HG02623 (cell line): ENCODE measurements around the gene GLYATL3.

Experiments used
- ATAC-seq: cut with Tn5 transposase; IDR thresholded peaks from one replicate; pipeline ENCODE4 v1.9.1; 2021; ENCODE audit warnings: moderate library complexity; ENCODE audit not compliant: unreplicated experiment

GLYATL3 gene

DNA sequence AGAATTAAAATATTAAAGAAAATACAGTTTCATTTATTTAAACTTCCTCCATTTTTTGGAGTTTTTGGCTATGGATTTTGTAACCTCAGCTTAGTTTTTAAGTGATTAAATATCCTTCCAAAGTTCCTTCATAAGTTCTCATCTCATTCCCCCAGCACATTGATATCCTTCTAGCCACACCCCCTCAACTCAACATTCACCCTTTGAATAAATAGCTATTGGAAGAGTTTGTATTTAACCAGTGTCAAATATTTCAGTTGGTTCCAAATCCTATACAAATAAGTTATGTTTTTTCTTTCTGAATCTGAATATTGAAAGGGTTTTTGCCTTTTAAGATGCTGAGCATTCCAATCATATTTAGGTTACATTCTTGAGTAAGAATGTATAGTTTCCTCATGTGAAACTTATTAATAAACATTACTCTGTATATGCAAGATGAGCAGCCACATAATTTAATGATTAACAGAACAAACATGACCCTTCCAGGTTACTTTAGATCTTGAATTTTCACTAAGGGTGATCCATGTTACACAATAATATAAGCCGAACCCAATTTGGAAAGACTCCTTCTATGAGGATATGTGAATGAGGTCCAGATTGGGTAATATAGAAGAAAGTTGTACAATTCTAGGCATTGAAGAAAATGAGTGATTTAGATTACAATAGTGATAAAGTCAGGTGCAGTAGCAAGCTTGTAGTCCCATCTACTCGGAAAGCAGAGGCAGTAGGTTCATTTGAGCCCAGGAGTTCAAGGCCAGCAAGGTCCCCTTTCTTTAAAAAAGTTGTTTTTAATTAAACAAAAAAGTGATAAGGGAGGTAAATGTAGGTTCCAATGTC is 13.6 kb downstream of the GLYATL3 start:
- ATAC-seq = no peak

DNA sequence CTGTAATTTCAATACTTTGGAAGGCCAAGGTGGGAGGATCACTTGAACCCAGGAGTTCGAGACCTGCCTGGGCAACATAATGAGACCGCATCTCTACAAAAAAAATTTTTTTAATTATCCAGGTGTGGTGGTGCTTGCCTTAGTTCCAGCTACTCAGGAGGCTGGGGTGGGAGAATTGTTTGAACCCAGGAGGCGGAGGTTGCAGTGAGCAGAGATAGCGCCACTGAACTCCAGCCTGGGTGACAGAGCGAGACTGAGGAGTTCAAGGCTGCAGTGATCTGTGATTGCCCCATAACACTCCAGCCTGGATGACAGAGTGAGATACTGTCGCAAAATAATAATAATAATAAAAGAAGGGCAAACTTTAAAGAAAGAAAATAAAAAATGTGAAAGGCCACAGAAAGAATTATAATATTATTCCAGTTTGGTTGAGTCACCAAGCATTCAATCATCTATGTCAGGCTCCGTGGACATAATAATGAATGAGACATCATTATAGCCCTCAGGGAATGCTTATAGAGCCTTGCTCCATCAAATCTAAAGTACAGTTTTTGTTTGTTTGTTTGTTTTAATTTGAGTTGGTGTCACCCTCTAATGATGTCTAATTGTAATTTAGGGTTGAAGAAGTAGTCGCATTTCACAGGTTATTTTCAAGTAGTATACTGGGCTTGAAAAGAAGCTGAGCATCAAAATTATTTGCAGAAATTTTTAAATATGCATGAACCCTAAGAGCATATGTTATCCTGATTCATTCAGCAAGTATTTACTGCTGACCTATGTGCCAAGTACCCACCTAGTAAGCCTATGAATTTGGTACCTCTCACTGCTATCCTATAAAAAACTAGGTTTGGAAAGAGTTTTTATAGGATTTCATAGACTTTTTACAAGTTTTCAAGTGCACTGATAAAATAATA is 15.1 kb downstream of the GLYATL3 start:
- ATAC-seq = no peak

DNA sequence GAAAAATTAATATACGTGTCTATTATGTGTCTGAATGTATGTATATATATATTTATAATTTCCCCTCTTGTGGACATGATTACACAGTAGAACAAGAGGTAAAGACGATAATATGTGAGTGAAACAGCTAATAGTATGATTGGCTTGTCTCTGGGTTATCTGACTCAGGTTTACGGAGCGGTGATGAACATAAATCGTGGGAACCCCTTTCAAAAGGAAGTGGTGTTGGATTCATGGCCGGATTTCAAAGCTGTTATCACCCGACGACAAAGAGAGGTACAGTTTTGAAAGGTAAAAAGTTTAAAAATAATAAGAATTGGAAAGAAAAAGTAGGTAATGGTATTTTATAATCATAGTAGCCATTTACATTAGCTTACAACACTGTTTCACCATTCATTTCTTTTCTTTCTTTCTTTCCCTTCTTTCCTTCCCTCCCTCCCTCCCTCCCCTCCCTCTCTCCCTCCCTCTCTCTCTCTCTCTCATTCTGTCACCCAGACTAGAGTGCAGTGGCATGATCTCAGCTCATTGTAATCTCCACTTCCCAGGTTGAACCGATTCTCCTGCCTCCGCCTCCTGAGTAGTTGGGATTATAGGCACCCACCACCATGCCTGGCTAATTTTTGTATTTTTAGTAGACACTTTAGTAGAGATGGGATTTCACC is 15.9 kb downstream of the GLYATL3 start:
- no peak for ATAC-seq

DNA sequence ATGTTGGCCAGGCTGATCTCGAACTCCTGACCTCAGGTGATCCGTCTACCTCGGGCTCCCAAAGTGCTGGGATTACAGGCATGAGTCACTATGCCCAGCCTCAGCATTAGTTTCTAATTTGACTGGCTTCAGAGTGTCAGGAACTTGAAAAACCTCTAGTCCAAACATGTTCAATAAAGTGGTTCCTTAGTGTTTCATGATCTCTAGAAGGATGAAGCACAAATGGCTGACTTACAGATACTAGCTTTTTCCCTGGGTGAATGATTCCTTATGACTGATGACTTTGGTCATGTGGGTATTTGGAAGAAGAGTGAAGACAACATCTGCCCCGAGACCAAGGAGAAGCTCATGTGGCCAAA is 16.4 kb downstream of the GLYATL3 start:
- no peak for ATAC-seq

DNA sequence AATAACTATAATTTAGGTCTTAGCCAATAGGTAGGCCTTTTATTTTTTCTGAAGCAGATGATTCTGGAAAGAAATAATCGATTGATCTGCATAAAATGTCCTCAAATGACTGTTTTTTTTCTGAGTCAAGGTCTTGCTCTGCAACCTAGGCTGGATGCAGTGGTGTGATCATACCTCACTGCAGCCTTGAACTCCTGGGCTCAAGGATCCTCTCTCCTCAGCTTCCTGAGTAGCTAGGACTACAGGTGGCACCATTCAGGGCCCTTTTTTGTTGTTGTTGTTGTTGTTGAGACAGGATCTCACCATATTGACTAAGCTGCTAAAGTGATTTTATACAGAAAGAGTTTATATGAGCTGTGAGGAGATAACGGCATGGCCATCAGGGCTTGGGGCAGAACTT is 18.2 kb downstream of the GLYATL3 start:
- ATAC-seq = no peak

DNA sequence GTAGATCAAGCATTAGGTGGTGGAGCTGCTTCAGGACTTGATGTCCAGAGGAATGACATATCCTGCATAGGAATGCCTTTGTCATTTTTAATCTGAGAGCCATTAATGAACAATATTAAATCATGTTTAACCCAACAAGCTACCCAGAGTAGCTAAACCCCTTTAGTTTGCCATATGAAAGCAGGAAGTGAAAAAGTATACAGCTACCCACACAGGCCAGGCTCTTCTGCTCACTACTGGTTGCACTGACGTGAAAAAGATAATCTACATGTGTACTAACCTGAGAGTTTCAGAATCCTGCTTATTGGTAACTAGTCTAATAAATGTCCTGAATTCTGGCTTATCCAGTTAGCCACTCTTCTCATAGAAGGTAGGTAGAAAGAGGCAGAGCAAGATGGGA is 19.9 kb downstream of the GLYATL3 start:
- peak; percentile 88 for ATAC-seq

DNA sequence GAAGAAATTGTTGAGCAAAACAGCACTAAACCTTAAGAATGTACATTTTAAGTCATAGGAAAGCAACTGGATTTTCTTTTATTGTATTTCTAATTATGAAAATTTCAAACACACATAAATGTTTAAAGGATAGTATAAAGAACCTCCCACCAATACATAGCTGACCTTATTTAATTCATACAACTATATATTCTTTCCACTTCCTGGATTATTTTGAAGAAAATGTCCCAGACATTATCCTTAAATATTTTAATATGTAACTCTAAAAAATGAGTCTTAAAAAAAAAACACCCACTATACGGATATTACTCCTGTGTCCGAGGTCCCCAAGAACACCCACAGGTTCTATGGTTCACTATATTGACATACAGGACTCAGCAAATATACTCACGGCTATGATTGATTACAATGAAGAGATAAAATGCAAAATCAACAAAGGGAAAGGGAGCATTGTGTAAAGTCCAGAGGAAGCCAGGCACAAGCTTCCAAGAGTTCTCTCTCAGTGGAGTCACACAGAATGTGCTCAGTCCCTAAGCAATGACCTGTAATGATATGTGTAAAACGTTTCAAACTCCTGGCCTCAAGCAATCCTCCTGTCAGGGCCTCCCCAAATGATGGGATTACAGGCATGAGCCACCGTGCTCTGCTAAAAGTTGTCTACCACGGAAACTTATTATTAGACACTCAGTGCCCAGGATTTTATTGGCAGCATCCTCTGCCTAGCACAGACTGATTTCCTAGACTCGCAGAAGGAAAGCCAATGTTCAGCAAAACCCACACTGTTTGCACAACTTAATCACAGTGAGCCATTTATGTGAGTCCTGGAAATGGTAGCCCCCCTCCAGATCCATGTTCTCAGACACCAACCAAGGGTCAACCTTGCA is 23.2 kb downstream of the GLYATL3 start:
- ATAC-seq = no peak

DNA sequence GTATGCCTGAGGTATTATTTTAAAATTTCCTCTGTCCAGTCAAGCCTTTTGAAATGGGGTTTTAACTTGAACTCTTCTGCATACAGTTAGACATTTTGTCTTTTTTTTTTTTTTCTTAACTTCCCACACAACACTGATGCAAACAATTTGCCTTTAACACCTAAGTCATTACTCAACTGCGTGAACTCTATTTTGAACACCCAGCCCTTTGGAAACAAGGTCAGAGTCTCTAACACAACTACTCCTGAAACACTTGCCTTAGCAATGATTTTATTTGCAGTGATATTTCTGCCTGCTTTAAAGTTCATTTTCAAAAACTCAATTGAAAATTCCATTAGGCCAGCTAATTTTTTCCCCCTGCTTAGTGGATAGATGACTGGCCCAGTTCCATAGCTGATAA is 24.2 kb downstream of the GLYATL3 start:
- ATAC-seq = no peak

DNA sequence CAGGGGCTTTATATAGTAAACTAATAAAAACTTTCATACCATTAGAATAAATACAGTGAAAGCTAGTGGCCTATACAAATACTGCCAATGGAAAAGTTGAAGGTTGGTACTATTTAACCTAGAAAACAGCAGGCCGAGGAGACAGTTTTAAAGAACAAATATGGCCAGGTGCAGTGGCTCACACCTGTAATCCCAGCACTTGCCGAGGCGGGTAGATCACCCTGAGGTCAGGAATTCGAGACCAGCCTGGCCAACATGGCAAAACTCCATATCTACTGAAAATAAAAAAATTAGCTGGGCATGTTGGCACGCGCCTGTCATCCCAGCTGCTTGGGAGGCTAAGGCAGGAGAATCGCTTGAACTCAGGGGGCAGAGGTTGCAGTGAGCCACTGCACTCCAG is 24.8 kb downstream of the GLYATL3 start:
- no peak for ATAC-seq

DNA sequence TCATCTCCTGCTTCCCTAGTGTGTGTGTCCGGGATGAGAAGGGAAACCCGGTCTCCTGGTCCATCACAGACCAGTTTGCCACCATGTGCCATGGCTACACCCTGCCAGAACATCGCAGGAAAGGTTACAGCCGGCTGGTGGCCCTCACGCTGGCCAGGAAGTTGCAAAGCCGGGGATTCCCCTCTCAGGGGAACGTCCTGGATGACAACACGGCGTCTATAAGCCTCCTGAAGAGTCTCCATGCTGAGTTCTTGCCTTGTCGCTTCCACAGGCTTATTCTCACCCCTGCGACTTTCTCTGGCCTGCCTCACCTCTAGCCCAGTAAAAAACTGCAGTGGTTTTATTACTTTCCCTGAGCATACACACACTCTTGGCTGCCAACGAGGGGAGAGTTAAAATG is 26.9 kb downstream of the GLYATL3 start:
- no peak for ATAC-seq

DNA sequence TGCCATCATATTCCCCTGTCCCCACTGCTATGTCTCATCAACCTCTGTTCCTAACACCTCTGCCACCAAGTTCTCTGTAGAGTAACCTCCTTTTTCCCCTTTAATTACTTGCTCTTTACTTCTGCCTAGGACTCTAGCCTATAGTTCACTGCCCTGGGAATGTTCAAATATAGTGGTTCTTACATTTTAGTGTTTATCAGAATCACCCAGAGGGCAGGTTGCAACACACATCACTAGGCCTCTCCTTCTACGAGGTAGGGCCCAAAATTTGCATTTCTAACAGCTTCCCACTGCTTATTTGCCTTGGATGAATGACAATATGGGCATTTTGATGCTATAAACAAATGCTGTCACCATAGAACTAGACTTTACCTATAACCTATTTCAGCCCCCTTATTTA is 27.6 kb downstream of the GLYATL3 start:
- no peak for ATAC-seq

DNA sequence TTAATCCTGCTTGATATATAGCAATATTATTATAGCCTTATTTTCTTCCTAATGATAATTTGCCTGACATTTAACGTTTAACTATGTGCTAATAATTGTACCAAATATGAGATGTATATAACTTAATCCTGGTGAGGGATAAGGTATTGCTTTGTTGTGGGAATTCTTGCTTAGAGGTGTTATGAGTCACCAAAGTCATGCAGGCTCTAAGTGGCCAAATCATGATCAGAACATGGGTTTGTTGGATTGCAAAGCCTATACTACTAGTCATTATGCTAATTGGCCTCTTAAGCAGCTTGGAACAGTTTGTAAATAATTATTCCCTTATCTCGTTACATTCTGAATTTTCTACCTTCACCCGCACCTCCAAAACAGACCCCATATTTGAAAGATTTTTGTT is 28.8 kb downstream of the GLYATL3 start:
- no peak for ATAC-seq

DNA sequence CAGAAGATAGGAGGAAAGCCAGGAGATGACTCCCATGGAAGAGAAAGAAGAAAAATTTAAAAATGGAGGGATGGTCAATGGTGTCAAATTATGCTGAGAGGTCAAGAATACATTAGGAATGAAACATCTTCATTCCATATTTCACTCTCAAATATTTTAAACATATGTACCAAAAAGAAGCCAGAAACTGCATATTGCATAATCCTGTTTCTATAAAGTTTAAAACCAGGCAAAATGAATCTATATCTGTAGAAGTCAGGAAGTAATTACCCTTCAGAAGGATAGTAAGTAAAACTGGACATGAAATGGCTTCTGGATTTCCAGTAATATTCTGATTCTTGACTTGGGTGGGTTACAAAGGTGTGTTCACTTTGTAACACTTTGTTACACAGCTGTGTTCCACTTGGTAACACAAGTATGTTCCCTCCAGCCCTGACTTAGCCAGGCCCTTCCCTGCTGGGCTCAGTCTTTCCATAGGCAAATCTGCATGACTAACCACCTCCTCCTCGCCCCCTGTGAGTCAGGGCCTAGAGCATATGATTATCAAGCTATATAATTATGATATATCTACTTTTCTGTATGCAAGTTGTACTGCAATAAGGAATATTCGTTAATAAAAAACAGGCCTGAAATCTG is 30.5 kb downstream of the GLYATL3 start:
- ATAC-seq = no peak

DNA sequence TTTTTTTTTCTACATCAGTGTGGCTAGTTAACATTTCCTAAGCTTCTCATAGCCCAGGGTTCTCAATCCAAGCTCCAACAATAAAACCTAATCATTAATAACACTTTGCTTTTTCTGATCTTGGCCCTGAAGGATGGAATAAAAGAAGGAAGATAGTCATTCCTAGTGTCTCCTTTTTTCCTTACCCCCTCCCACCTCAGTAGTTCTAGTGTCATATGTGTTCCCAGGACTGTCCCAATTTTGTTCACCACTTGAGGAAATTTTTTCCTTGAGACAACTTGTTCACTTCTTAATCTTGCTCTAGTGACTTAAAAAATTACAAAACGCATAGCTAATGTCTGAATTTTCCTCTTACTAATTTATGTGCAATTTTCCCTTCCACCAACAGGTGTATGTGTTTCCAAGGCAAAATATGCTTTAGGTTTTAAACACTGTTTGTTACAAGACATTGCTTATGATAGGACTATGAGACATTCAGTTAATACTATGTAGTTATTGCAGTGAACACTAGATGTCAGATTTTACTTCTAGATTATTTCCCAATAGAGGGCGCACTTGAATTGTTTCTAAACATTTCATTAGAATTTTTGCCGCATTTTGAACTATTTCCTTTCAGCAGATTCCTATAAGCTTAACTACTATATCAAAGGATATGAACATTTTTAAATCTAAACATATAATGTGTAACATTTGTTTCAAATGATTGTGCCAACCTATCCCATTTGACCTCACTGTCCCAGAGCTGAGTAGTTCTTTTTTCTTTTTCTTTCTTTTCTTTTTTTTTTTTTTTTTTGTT is 32.2 kb downstream of the GLYATL3 start:
- ATAC-seq = peak; percentile 95

DNA sequence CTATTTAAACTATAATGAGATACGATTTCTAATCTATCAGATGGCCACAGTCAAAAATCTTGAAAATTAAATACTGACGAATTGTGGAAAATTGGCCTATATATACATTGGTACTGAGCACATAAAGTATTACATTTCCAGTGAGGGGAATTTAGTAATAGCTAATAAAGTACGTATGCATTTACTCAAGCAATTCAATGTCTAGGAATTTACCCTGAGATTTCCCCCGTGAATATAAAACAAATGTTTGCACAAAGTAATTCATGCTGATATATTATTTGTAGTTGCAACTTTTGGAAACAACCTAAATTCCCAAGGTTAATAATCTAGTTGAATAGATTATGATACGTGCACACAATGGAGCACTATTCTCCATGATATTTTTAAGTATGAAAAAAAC is 36.1 kb downstream of the GLYATL3 start:
- no peak for ATAC-seq

DNA sequence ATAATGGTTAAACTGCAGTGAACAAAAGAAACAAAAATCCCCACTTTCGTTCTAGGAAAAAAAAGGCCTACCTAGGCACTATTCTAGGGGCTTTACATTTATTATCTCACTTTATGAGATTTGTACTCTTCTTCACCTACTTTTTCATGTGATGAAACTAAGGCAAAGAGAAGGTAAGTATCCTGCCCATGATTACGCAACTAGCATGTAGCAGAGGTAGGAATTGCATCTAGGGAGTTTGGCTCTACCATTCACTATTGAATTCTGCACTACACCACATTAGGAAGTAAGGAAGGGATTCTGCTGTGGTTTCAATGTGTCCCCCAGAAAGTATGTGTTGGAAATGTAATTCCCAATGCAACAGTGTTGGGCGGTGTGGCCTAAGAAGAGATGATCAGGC is 39.4 kb downstream of the GLYATL3 start:
- no peak for ATAC-seq

DNA sequence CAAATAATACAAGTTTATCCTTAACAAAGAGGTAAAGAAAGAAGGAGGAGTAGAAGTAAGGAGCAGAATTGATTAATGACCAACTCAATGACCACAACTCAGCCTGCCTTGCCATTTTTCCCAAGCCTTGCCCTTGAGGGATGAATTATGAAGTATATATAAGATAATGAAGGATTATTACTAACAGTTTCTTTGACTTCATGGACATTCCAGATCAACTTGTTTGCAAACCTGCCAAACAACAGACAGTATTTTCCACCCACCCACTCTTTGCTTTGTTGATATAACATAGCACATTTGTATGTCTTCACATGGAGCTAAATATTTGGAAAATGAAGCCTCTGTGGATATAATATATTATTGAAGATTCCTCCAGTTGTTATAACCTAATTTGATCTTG is 40.9 kb downstream of the GLYATL3 start:
- no peak for ATAC-seq

DNA sequence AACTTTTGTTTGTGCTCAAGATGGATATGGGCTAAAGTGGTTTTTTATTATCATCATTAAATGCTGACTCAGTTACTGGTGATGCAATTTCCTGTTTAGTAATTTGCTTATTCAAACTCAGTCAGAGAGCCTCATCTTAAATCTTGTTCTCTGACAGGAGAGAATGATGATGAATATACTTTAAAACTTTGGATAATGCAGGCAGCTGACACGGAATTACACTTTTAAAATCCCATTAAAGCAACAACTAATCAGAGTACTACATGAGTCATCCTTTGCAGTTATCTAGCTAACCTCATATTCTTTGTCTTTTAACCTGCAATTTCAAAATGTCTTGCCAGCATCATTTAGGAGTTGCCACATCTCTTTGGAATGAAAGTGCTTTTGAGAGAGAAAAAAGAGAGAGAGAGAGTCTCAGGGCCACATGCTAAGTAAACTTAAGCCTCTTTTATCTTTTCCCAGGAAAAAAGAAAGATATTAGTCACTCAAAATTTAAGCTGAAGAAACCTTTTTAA is 41.5 kb downstream of the GLYATL3 start:
- no peak for ATAC-seq

DNA sequence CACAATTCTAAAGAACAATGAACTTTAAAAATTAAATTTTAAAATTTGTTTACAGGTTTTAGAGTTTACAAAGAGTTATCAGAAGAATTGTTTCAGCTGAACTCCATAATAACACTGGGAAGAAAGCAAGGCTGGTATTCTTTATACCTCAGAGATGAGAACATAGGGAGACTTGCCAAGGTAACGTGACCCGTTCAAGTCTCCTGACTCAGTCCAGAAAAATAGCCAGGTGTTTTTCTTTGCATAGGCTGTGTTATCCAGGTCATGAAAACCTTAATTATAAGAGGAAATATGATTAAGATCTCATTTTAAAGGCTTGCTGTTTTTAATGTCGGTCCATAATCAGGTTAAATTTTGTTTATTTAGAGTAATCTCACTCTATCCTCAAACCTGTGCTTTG is 42.2 kb downstream of the GLYATL3 start:
- no peak for ATAC-seq
